WTC11 (cell line): Measurements from ENCODE around the gene CTTNBP2NL. TPM values are rescaled to one million over a fixed set of nuclear protein-coding genes. Genes with fewer than 3 reads are reported as not detected.

ENCODE experiments used
- ATAC-seq: fragments of 200-7000 bp; cut with Tn5 transposase; 2 replicates; pipeline ENCODE4 v1.10.0; 2021; ENCODE audit warnings: mild to moderate bottlenecking, moderate library complexity
- CTCF ChIA-PET: fragments of 300-600 bp; sonication (Branson Sonifier 250); formaldehyde crosslinking; loops from one replicate; lab custom pipeline; 2021; ENCODE audit warnings: antibody characterized with exemption; lab: Charles Lee
- POLR2A ChIA-PET: fragments of 350-600 bp; sonication (Branson Sonifier 250); formaldehyde crosslinking; loops from one replicate; lab custom pipeline; 2021; ENCODE audit warnings: antibody characterized with exemption; lab: Charles Lee
- DNase-seq: peaks from one replicate; pipeline ENCODE4 v3.0.0; 2021; ENCODE audit warnings: low spot score
- H3K27ac Mint-ChIP-seq: 2 replicates; pipeline ENCODE4 v1.8.0; 2021; ENCODE audit warnings: mixed read lengths
- H3K27me3 Mint-ChIP-seq: 2 replicates; pipeline ENCODE4 v1.8.0; 2021; ENCODE audit warnings: low read depth, mild to moderate bottlenecking, moderate library complexity, mixed read lengths
- H3K36me3 Mint-ChIP-seq: 2 replicates; pipeline ENCODE4 v1.8.0; 2021; ENCODE audit warnings: mixed read lengths
- H3K4me1 Mint-ChIP-seq: 2 replicates; pipeline ENCODE4 v1.8.0; 2022; ENCODE audit warnings: mixed read lengths
- H3K4me3 Mint-ChIP-seq: 2 replicates; pipeline ENCODE4 v1.8.0; 2021; ENCODE audit warnings: mild to moderate bottlenecking, moderate library complexity, mixed read lengths
- H3K9me3 Mint-ChIP-seq: 2 replicates; pipeline ENCODE4 v1.8.0; 2021; ENCODE audit warnings: mixed read lengths
- ETV6 ChIP-seq: sonication (generic); formaldehyde crosslinking; IDR thresholded peaks from 2 replicates; pipeline ENCODE4 v1.8.1; 2022; ENCODE audit warnings: mild to moderate bottlenecking, missing genetic modification reagents
- KAT7 ChIP-seq: sonication (generic); formaldehyde crosslinking; IDR thresholded peaks from 2 replicates; pipeline ENCODE4 v1.8.1; 2023; ENCODE audit warnings: missing genetic modification reagents, mild to moderate bottlenecking, borderline replicate concordance
- MYBL2 ChIP-seq: sonication (generic); formaldehyde crosslinking; IDR thresholded peaks from 2 replicates; pipeline ENCODE4 v1.8.1; 2023; ENCODE audit warnings: mild to moderate bottlenecking, moderate library complexity, missing genetic modification reagents
- NR2C2 ChIP-seq: sonication (generic); formaldehyde crosslinking; IDR thresholded peaks from 2 replicates; pipeline ENCODE4 v1.8.0; 2022; ENCODE audit warnings: mild to moderate bottlenecking, missing genetic modification reagents
- SP1 ChIP-seq: sonication (generic); formaldehyde crosslinking; conservative IDR thresholded peaks from 2 replicates; pipeline ENCODE4 v1.8.1; 2022; ENCODE audit warnings: missing genetic modification reagents
- TP53 ChIP-seq: sonication (generic); formaldehyde crosslinking; IDR thresholded peaks from 2 replicates; pipeline ENCODE4 v1.8.1; 2023; ENCODE audit warnings: mild to moderate bottlenecking, missing genetic modification reagents
- ZBTB21 ChIP-seq: sonication (generic); formaldehyde crosslinking; IDR thresholded peaks from 2 replicates; pipeline ENCODE4 v1.8.1; 2023; ENCODE audit warnings: mild to moderate bottlenecking, missing genetic modification reagents, borderline replicate concordance
- ZNF138 ChIP-seq: sonication (generic); formaldehyde crosslinking; conservative IDR thresholded peaks from 2 replicates; pipeline ENCODE4 v1.8.1; 2022; ENCODE audit warnings: mild to moderate bottlenecking, moderate library complexity, missing genetic modification reagents
- ZNF263 ChIP-seq: sonication (generic); formaldehyde crosslinking; IDR thresholded peaks from 2 replicates; pipeline ENCODE4 v1.8.1; 2022; ENCODE audit warnings: low read depth, mild to moderate bottlenecking, moderate library complexity, missing genetic modification reagents
- ZNF396 ChIP-seq: fragments of 250-450 bp; sonication (Bioruptor Pico); IDR thresholded peaks from 2 replicates; pipeline ENCODE4 v1.8.0; 2021; ENCODE audit warnings: mild to moderate bottlenecking, moderate library complexity, borderline replicate concordance
- total RNA-seq: library from RNA; stranded (reverse); gene quantifications from 3 replicates; pipeline ENCODE4 v1.2.3, GENCODE V29; 2021
- TF ChIP-seq, protein P1 (sequence below): sonication (generic); formaldehyde crosslinking; IDR thresholded peaks from 2 replicates; pipeline ENCODE4 v1.8.0; 2022; ENCODE audit warnings: missing genetic modification reagents
- TF ChIP-seq, protein P2 (sequence below): sonication (generic); formaldehyde crosslinking; IDR thresholded peaks from 2 replicates; pipeline ENCODE4 v1.8.0; 2022; ENCODE audit warnings: mild to moderate bottlenecking, missing genetic modification reagents
- TF ChIP-seq, protein P3 (sequence below): sonication (generic); formaldehyde crosslinking; IDR thresholded peaks from 2 replicates; pipeline ENCODE4 v1.8.0; 2022; ENCODE audit warnings: mild to moderate bottlenecking, missing genetic modification reagents
- TF ChIP-seq, protein P4 (sequence below): sonication (generic); formaldehyde crosslinking; IDR thresholded peaks from 2 replicates; pipeline ENCODE4 v1.8.1; 2023; ENCODE audit warnings: mild to moderate bottlenecking, missing genetic modification reagents, borderline replicate concordance
- TF ChIP-seq, protein P5 (sequence below): sonication (generic); formaldehyde crosslinking; IDR thresholded peaks from 2 replicates; pipeline ENCODE4 v1.8.1; 2023; ENCODE audit warnings: mild to moderate bottlenecking, missing genetic modification reagents
- TF ChIP-seq, protein P6 (sequence below): sonication (generic); formaldehyde crosslinking; IDR thresholded peaks from 2 replicates; pipeline ENCODE4 v1.8.0; 2023; ENCODE audit warnings: mild to moderate bottlenecking, missing genetic modification reagents
- TF ChIP-seq, protein P7 (sequence below): sonication (generic); formaldehyde crosslinking; IDR thresholded peaks from 2 replicates; pipeline ENCODE4 v1.8.1; 2023; ENCODE audit warnings: mild to moderate bottlenecking, missing genetic modification reagents, moderate library complexity
- TF ChIP-seq, protein P8 (sequence below): sonication (generic); formaldehyde crosslinking; IDR thresholded peaks from 2 replicates; pipeline ENCODE4 v1.8.1; 2022; ENCODE audit warnings: mild to moderate bottlenecking, missing genetic modification reagents, moderate library complexity, borderline replicate concordance

The CTTNBP2NL gene
- total RNA-seq, 1 experiment from 2014 or later, result 32.8 TPM

DNA sequence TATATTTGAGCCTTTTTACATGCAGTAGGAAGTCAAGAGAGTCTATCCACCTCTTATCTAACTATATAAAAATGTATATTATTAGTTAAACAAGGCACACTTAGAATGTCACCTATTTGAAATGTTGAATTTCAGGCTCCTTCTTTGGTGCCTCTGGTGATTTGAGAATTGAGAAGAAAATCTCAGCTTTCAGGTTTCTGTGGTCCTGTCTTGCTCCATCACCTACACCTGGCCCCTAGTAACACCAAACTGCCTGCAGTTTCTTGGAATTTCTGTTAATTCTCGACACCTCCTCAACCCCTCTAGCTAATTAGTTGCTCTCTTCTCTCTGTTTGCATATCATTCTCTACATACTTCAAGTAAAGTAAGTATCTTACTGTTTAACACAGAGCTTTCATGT is 57.9 kb downstream of the CTTNBP2NL start (continued):
- TF ChIP-seq, protein P1, sequence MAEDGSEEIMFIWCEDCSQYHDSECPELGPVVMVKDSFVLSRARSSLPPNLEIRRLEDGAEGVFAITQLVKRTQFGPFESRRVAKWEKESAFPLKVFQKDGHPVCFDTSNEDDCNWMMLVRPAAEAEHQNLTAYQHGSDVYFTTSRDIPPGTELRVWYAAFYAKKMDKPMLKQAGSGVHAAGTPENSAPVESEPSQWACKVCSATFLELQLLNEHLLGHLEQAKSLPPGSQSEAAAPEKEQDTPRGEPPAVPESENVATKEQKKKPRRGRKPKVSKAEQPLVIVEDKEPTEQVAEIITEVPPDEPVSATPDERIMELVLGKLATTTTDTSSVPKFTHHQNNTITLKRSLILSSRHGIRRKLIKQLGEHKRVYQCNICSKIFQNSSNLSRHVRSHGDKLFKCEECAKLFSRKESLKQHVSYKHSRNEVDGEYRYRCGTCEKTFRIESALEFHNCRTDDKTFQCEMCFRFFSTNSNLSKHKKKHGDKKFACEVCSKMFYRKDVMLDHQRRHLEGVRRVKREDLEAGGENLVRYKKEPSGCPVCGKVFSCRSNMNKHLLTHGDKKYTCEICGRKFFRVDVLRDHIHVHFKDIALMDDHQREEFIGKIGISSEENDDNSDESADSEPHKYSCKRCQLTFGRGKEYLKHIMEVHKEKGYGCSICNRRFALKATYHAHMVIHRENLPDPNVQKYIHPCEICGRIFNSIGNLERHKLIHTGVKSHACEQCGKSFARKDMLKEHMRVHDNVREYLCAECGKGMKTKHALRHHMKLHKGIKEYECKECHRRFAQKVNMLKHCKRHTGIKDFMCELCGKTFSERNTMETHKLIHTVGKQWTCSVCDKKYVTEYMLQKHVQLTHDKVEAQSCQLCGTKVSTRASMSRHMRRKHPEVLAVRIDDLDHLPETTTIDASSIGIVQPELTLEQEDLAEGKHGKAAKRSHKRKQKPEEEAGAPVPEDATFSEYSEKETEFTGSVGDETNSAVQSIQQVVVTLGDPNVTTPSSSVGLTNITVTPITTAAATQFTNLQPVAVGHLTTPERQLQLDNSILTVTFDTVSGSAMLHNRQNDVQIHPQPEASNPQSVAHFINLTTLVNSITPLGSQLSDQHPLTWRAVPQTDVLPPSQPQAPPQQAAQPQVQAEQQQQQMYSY, result no peak
- no peak for TF ChIP-seq ZNF138 (CRISPR knock-in tag)

DNA sequence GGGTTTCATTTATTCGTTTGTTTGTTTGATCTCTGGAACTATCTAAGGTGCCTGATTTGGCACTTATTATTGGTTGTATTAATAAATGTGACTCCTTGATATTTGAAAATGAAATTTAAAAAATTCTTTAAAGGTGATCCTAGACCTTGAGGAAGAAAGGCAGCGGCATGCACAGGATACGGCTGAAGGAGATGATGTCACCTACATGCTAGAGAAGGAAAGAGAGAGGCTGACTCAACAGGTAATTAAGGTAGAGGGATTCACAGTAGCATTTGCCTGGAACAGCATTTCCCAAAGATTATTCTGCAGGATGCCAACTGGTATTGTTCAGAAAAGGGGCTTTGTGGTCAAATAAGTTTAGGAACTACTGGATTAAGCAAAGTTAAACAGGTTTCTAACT is 58.3 kb downstream of the CTTNBP2NL start:
- ChIA-PET POLR2A (no interaction called here), CTCF (interaction anchor here (1.6 kb wide), 1 partner anchor 12 kb away, joined by 5 read pairs; no protein-coding TSS in a partner anchor)
- peaks cover 41% of the 10 kb centered on the region for H3K36me3 Mint-ChIP-seq
- H3K27me3 Mint-ChIP-seq, result no peaks in the 10 kb centered on the region
- no peak for ATAC-seq
- no peak overlapping the region for H3K27ac Mint-ChIP-seq
- DNase-seq, result no peak
- H3K9me3 Mint-ChIP-seq, result no peaks in the 10 kb centered on the region
- H3K4me1 Mint-ChIP-seq, result no peaks in the 10 kb centered on the region
- H3K4me3 Mint-ChIP-seq, result no peak overlapping the region
- TF ChIP-seq SP1 (CRISPR knock-in tag) (no peak), TP53 (CRISPR knock-in tag) (no peak), ZBTB21 (CRISPR knock-in tag) (no peak), MYBL2 (no peak), ZNF396 (CRISPR knock-in tag) (no peak), ZNF138 (CRISPR knock-in tag) (no peak), ZNF263 (CRISPR knock-in tag) (no peak), KAT7 (CRISPR knock-in tag) (no peak), NR2C2 (CRISPR knock-in tag) (no peak), ETV6 (no peak)
- TF ChIP-seq, protein P2, sequence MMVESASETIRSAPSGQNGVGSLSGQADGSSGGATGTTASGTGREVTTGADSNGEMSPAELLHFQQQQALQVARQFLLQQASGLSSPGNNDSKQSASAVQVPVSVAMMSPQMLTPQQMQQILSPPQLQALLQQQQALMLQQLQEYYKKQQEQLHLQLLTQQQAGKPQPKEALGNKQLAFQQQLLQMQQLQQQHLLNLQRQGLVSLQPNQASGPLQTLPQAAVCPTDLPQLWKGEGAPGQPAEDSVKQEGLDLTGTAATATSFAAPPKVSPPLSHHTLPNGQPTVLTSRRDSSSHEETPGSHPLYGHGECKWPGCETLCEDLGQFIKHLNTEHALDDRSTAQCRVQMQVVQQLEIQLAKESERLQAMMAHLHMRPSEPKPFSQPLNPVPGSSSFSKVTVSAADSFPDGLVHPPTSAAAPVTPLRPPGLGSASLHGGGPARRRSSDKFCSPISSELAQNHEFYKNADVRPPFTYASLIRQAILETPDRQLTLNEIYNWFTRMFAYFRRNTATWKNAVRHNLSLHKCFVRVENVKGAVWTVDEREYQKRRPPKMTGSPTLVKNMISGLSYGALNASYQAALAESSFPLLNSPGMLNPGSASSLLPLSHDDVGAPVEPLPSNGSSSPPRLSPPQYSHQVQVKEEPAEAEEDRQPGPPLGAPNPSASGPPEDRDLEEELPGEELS (CRISPR knock-in tag), result no peak
- TF ChIP-seq, protein P3, sequence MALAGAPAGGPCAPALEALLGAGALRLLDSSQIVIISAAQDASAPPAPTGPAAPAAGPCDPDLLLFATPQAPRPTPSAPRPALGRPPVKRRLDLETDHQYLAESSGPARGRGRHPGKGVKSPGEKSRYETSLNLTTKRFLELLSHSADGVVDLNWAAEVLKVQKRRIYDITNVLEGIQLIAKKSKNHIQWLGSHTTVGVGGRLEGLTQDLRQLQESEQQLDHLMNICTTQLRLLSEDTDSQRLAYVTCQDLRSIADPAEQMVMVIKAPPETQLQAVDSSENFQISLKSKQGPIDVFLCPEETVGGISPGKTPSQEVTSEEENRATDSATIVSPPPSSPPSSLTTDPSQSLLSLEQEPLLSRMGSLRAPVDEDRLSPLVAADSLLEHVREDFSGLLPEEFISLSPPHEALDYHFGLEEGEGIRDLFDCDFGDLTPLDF (CRISPR knock-in tag), result no peak
- TF ChIP-seq, protein P4, sequence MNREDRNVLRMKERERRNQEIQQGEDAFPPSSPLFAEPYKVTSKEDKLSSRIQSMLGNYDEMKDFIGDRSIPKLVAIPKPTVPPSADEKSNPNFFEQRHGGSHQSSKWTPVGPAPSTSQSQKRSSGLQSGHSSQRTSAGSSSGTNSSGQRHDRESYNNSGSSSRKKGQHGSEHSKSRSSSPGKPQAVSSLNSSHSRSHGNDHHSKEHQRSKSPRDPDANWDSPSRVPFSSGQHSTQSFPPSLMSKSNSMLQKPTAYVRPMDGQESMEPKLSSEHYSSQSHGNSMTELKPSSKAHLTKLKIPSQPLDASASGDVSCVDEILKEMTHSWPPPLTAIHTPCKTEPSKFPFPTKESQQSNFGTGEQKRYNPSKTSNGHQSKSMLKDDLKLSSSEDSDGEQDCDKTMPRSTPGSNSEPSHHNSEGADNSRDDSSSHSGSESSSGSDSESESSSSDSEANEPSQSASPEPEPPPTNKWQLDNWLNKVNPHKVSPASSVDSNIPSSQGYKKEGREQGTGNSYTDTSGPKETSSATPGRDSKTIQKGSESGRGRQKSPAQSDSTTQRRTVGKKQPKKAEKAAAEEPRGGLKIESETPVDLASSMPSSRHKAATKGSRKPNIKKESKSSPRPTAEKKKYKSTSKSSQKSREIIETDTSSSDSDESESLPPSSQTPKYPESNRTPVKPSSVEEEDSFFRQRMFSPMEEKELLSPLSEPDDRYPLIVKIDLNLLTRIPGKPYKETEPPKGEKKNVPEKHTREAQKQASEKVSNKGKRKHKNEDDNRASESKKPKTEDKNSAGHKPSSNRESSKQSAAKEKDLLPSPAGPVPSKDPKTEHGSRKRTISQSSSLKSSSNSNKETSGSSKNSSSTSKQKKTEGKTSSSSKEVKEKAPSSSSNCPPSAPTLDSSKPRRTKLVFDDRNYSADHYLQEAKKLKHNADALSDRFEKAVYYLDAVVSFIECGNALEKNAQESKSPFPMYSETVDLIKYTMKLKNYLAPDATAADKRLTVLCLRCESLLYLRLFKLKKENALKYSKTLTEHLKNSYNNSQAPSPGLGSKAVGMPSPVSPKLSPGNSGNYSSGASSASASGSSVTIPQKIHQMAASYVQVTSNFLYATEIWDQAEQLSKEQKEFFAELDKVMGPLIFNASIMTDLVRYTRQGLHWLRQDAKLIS, result no peak
- TF ChIP-seq, protein P5, sequence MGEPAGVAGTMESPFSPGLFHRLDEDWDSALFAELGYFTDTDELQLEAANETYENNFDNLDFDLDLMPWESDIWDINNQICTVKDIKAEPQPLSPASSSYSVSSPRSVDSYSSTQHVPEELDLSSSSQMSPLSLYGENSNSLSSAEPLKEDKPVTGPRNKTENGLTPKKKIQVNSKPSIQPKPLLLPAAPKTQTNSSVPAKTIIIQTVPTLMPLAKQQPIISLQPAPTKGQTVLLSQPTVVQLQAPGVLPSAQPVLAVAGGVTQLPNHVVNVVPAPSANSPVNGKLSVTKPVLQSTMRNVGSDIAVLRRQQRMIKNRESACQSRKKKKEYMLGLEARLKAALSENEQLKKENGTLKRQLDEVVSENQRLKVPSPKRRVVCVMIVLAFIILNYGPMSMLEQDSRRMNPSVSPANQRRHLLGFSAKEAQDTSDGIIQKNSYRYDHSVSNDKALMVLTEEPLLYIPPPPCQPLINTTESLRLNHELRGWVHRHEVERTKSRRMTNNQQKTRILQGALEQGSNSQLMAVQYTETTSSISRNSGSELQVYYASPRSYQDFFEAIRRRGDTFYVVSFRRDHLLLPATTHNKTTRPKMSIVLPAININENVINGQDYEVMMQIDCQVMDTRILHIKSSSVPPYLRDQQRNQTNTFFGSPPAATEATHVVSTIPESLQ (CRISPR knock-in tag), result no peak
- TF ChIP-seq, protein P6, sequence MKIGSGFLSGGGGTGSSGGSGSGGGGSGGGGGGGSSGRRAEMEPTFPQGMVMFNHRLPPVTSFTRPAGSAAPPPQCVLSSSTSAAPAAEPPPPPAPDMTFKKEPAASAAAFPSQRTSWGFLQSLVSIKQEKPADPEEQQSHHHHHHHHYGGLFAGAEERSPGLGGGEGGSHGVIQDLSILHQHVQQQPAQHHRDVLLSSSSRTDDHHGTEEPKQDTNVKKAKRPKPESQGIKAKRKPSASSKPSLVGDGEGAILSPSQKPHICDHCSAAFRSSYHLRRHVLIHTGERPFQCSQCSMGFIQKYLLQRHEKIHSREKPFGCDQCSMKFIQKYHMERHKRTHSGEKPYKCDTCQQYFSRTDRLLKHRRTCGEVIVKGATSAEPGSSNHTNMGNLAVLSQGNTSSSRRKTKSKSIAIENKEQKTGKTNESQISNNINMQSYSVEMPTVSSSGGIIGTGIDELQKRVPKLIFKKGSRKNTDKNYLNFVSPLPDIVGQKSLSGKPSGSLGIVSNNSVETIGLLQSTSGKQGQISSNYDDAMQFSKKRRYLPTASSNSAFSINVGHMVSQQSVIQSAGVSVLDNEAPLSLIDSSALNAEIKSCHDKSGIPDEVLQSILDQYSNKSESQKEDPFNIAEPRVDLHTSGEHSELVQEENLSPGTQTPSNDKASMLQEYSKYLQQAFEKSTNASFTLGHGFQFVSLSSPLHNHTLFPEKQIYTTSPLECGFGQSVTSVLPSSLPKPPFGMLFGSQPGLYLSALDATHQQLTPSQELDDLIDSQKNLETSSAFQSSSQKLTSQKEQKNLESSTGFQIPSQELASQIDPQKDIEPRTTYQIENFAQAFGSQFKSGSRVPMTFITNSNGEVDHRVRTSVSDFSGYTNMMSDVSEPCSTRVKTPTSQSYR, result no peak
- TF ChIP-seq, protein P7, sequence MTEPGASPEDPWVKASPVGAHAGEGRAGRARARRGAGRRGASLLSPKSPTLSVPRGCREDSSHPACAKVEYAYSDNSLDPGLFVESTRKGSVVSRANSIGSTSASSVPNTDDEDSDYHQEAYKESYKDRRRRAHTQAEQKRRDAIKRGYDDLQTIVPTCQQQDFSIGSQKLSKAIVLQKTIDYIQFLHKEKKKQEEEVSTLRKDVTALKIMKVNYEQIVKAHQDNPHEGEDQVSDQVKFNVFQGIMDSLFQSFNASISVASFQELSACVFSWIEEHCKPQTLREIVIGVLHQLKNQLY (CRISPR knock-in tag), result no peak
- TF ChIP-seq, protein P8, sequence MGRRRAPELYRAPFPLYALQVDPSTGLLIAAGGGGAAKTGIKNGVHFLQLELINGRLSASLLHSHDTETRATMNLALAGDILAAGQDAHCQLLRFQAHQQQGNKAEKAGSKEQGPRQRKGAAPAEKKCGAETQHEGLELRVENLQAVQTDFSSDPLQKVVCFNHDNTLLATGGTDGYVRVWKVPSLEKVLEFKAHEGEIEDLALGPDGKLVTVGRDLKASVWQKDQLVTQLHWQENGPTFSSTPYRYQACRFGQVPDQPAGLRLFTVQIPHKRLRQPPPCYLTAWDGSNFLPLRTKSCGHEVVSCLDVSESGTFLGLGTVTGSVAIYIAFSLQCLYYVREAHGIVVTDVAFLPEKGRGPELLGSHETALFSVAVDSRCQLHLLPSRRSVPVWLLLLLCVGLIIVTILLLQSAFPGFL (CRISPR knock-in tag), result no peak
